ENCODE results near the gene SLC35D2.
"Not testable (repeated sequence)": the region's sequence is repeated elsewhere in the genome, so short reads cannot be mapped to it uniquely, and the experiment has no call there.

The SLC35D2 gene

DNA sequence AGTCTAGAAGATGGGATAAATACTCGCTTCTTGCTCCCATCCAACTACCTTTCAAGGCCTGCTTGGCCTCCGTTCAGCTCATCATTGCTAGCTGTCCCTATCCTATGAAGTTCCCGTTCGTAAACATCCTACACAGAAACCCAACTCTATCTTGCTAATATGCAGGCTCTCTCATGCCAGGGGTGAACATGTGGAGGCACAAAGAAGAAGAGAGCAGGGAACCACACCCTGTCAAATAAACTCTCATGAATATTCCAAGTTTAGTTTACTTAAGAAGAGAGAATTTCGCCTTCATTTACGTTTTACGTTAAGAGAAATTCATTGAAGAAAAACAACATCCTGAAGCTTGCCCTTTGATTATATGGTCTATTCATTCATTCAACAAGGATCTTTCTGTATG lies 73.7 kb downstream of the SLC35D2 start:
- H3K36me3 ChIP-seq (ENCODE audit: control insufficient read depth, insufficient read depth, low read length), result no peaks in the 10 kb centered on the region
- no peaks in the 10 kb centered on the region for H3K27me3 ChIP-seq (ENCODE audit: control insufficient read depth, insufficient read depth, low read length, poor library complexity, severe bottlenecking)
- WGBS, 2 experiments, result 96% methylated on average over 7 of the region's 7 CpGs
- H3K27ac ChIP-seq (ENCODE audit: insufficient read depth, low read depth, low read length, poor library complexity, severe bottlenecking), result no peak overlapping the region
- H3K9me3 ChIP-seq (ENCODE audit: control insufficient read depth, low read length), result no peaks in the 10 kb centered on the region
- H3K4me3 ChIP-seq (ENCODE audit: insufficient read depth, low read depth, low read length), result no peak overlapping the region
- no peaks in the 10 kb centered on the region for H3K4me1 ChIP-seq (ENCODE audit: control insufficient read depth, insufficient read depth, low read length)

DNA sequence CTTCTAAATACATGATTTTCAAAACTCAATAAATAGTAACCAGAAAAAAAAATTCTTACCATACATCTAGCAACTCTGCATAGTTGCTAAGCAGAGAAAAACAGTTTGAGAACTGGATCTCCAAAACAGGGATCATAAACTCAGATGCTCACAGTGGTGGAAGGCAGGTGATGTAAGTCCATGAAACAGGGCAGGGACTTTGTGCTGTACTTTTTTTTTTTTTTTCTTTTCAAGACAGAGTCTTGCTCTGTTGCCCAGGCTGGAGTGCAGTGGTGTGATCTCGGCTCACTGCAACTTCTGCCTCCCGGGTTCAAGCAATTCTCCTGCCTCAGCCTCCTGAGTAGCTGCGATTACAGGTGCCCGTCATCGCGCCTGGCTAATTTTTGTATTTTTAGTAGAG lies 76.6 kb downstream of the SLC35D2 start:
- not testable (repeated sequence) for H3K36me3 ChIP-seq (ENCODE audit: control insufficient read depth, insufficient read depth, low read length); H3K4me1 ChIP-seq (ENCODE audit: control insufficient read depth, insufficient read depth, low read length); H3K4me3 ChIP-seq (ENCODE audit: insufficient read depth, low read depth, low read length); H3K27me3 ChIP-seq (ENCODE audit: control insufficient read depth, insufficient read depth, low read length, poor library complexity, severe bottlenecking); H3K9me3 ChIP-seq (ENCODE audit: control insufficient read depth, low read length); H3K27ac ChIP-seq (ENCODE audit: insufficient read depth, low read depth, low read length, poor library complexity, severe bottlenecking)
- WGBS, 2 experiments, result 89 to 93% methylated on average over 6 of the region's 6 CpGs

DNA sequence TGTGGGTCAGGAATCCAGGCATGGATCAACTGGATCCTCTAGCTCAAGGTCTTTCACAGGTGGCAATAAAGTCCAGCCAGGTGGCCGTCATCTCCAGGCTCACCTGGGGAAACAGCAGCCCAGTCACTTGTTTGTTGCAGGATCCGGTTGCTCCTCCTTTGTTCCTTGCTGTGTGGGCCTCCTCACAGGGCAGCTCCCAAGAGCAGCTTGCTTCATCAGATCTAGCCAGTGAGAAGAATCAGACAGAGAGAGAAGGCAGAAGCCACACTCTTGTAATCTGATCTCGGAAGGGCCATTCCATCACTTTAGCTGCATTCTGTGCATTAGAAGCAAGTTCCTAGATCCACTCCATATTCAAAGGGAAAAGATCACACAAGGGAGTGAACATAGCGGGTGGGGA lies 78.3 kb downstream of the SLC35D2 start:
- Histone ChIP-seq H3K4me1 (ENCODE audit: control insufficient read depth, insufficient read depth, low read length) (no peaks in the 10 kb centered on the region), H3K9me3 (ENCODE audit: control insufficient read depth, low read length) (no peaks in the 10 kb centered on the region), H3K4me3 (ENCODE audit: insufficient read depth, low read depth, low read length) (no peak overlapping the region), H3K36me3 (ENCODE audit: control insufficient read depth, insufficient read depth, low read length) (no peaks in the 10 kb centered on the region), H3K27ac (ENCODE audit: insufficient read depth, low read depth, low read length, poor library complexity, severe bottlenecking) (no peak overlapping the region), H3K27me3 (ENCODE audit: control insufficient read depth, insufficient read depth, low read length, poor library complexity, severe bottlenecking) (no peaks in the 10 kb centered on the region)
- WGBS, 2 experiments, result 51 to 58% methylated on average over 3 of the region's 4 CpGs

DNA sequence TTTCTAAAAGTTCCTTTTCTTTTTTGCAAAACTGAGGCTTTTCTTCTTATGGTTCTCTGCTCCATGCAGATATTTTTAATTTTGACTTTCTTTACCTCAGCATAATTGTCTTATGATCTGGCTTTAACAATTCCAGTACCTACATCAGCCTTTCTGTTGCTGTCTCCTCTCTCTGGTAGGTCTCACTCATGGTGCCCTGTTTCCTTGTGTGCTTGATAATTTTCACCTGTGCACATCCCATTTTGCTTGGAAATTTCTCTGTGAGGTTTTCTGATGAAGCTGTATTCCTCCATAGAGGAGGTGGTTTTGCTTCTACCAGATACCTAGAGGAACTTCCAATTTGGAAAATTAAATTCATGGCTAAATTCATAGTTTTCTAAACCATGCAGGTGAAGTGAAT lies 79.3 kb downstream of the SLC35D2 start:
- Histone ChIP-seq H3K4me3 (ENCODE audit: insufficient read depth, low read depth, low read length) (no peak overlapping the region), H3K27me3 (ENCODE audit: control insufficient read depth, insufficient read depth, low read length, poor library complexity, severe bottlenecking) (no peaks in the 10 kb centered on the region), H3K9me3 (ENCODE audit: control insufficient read depth, low read length) (no peaks in the 10 kb centered on the region), H3K36me3 (ENCODE audit: control insufficient read depth, insufficient read depth, low read length) (no peaks in the 10 kb centered on the region), H3K27ac (ENCODE audit: insufficient read depth, low read depth, low read length, poor library complexity, severe bottlenecking) (no peak overlapping the region), H3K4me1 (ENCODE audit: control insufficient read depth, insufficient read depth, low read length) (no peaks in the 10 kb centered on the region)

DNA sequence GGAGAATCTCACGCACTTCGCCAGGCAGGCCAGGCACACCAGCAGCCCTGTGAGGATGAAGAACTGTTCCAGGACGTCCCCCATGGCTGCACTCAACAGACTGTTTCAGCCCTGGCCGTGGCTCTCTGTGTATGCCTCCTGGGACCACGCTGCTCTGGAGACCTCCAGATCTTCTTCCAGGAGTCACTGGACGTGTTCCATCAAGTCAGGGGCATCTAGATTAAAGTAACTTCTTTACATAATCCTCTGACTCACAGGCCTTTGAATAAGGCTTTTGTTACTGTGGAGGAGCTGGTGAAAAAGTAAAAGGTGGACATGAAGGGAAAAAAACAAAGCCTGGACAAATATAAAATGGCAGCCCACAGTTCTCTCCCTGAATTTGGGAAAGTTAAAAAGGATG lies 81.5 kb downstream of the SLC35D2 start, which contains the start of gene HSD17B3:
Gene HSD17B3, minus strand, starts transcription at position 156 of the 400 bp plus-strand sequence. Its CDS starts 72 bp downstream, at position 84.
- H3K4me3 ChIP-seq (ENCODE audit: insufficient read depth, low read depth, low read length), result no peak within 1 kb of the TSS
- H3K4me1 ChIP-seq (ENCODE audit: control insufficient read depth, insufficient read depth, low read length), result no peaks in the 10 kb centered on the region
- no peaks in the 10 kb centered on the region for H3K9me3 ChIP-seq (ENCODE audit: control insufficient read depth, low read length)
- H3K27me3 ChIP-seq (ENCODE audit: control insufficient read depth, insufficient read depth, low read length, poor library complexity, severe bottlenecking), result no peaks in the 10 kb centered on the region
- 90 to 94% methylated on average over 6 of the region's 6 CpGs for WGBS, 2 experiments
- no peaks in the 10 kb centered on the region for H3K36me3 ChIP-seq (ENCODE audit: control insufficient read depth, insufficient read depth, low read length)
- no peak within 1 kb of the TSS for H3K27ac ChIP-seq (ENCODE audit: insufficient read depth, low read depth, low read length, poor library complexity, severe bottlenecking)

DNA sequence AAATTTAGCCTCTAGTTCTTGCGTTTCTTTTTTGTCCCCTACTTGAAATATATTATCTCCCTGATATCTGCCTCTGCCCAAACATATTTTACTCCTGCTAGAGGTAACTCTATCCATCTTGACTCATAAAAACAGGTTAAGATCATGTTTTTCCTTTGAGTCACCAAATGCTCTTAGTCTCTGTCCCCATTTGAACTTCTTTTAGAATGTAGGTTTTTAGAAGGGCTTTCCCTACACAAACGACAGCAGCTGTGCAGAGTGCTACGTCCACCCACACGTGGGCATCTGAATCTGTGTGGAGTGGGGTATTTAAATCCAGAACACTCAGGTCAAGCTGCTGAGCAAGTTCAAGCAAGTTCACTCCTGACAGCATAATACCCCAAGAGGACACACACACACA lies 83.7 kb downstream of the SLC35D2 start:
- no peak overlapping the region for H3K4me3 ChIP-seq (ENCODE audit: insufficient read depth, low read depth, low read length)
- no peaks in the 10 kb centered on the region for H3K9me3 ChIP-seq (ENCODE audit: control insufficient read depth, low read length)
- no peak overlapping the region for H3K27ac ChIP-seq (ENCODE audit: insufficient read depth, low read depth, low read length, poor library complexity, severe bottlenecking)
- WGBS, 2 experiments, result 89 to 90% methylated on average over 4 of the region's 4 CpGs
- no peaks in the 10 kb centered on the region for H3K36me3 ChIP-seq (ENCODE audit: control insufficient read depth, insufficient read depth, low read length)
- H3K27me3 ChIP-seq (ENCODE audit: control insufficient read depth, insufficient read depth, low read length, poor library complexity, severe bottlenecking), result no peaks in the 10 kb centered on the region
- H3K4me1 ChIP-seq (ENCODE audit: control insufficient read depth, insufficient read depth, low read length), result no peaks in the 10 kb centered on the region

DNA sequence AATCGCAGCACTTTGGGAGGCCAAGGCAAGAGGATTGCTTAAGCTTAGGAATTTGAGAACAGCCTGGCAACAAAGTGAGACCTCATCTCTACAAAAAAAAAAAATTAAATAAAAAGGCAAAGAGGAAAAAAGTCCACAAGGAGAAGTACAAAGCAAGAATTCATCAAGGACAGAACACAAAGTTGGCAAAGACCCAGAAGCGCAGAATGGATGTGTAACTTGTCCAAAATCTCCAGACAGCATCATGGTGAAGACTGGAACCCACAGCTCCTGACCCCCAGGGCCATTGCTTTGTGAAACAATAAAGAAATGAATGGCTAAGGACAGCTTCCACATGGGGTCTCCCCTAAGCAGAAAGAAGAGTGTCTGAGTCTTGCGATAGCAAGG lies 89.4 kb downstream of the SLC35D2 start:
- no peaks in the 10 kb centered on the region for H3K27me3 ChIP-seq (ENCODE audit: control insufficient read depth, insufficient read depth, low read length, poor library complexity, severe bottlenecking)

DNA sequence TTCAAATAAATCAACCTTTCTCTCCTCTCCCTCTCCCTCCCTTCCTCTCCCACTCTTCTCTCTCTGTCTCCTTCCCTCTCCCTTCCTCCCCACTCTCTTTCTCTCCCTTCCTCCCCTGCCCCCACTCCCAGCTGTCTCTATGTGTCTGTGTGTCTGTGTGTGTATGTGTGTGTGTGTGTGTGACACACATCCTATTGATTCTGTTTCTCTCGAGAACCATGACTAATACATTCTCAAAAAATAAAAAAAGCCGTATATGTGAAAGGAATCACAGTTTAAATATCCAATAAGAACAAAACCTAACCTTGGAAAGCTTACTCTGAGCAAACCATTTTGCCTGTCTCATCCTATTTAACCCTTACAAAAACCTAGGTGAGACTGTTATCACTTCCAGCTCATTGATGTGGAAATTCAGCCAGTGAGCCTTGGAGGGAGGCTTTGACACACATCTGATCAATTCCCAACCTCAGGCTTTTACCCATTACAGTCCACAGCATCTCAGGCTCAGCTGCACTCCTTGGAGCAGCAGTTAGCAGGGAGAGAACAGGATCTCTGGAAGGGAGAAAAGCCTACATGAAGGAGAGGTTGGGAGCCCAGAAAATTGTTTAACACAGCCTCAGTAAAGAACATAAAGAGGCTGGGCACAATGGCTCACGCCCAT lies 89.9 kb downstream of the SLC35D2 start:
- WGBS, 2 experiments, result 73 to 74% methylated on average over 3 of the region's 3 CpGs
- H3K4me3 ChIP-seq (ENCODE audit: insufficient read depth, low read depth, low read length), result no peak overlapping the region
- no peak overlapping the region for H3K27ac ChIP-seq (ENCODE audit: insufficient read depth, low read depth, low read length, poor library complexity, severe bottlenecking)
- H3K9me3 ChIP-seq (ENCODE audit: control insufficient read depth, low read length), result no peaks in the 10 kb centered on the region
- H3K36me3 ChIP-seq (ENCODE audit: control insufficient read depth, insufficient read depth, low read length), result no peaks in the 10 kb centered on the region
- H3K4me1 ChIP-seq (ENCODE audit: control insufficient read depth, insufficient read depth, low read length), result peaks cover 7% of the 10 kb centered on the region
- H3K27me3 ChIP-seq (ENCODE audit: control insufficient read depth, insufficient read depth, low read length, poor library complexity, severe bottlenecking), result no peaks in the 10 kb centered on the region

More for the DNA sequence above, 89.4 kb downstream of the SLC35D2 start:
- Histone ChIP-seq H3K4me3 (ENCODE audit: insufficient read depth, low read depth, low read length) (no peak overlapping the region), H3K27ac (ENCODE audit: insufficient read depth, low read depth, low read length, poor library complexity, severe bottlenecking) (no peak overlapping the region), H3K4me1 (ENCODE audit: control insufficient read depth, insufficient read depth, low read length) (peaks cover 7% of the 10 kb centered on the region), H3K36me3 (ENCODE audit: control insufficient read depth, insufficient read depth, low read length) (no peaks in the 10 kb centered on the region), H3K9me3 (ENCODE audit: control insufficient read depth, low read length) (no peaks in the 10 kb centered on the region)
- WGBS, 2 experiments, result 95 to 99% methylated on average over 3 of the region's 3 CpGs

DNA sequence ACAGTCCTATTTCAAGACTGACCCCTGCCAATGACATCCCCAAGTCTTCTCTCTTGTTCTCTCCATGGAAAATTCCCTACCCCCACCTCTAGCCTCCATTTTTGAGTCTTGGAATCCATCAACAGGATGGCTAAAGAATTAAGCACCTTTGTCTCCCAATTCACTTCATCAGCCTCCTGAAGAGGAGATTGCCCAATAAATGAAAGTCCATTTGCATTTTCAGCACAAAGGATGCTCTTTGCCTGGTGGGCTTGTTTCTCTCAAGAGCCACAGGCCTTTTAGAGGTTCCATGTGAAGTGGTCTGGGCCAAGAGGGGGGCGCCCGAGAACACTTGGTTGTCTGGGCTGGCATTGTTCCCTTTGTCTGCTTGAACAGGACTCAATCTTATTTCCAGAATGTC lies 94.1 kb downstream of the SLC35D2 start:
- WGBS, 2 experiments, result 83 to 86% methylated on average over 2 of the region's 2 CpGs
- Histone ChIP-seq H3K4me1 (ENCODE audit: control insufficient read depth, insufficient read depth, low read length) (peaks cover 7% of the 10 kb centered on the region), H3K4me3 (ENCODE audit: insufficient read depth, low read depth, low read length) (no peak overlapping the region), H3K27me3 (ENCODE audit: control insufficient read depth, insufficient read depth, low read length, poor library complexity, severe bottlenecking) (no peaks in the 10 kb centered on the region), H3K27ac (ENCODE audit: insufficient read depth, low read depth, low read length, poor library complexity, severe bottlenecking) (peak overlapping the region; percentile 27), H3K36me3 (ENCODE audit: control insufficient read depth, insufficient read depth, low read length) (no peaks in the 10 kb centered on the region), H3K9me3 (ENCODE audit: control insufficient read depth, low read length) (no peaks in the 10 kb centered on the region)

DNA sequence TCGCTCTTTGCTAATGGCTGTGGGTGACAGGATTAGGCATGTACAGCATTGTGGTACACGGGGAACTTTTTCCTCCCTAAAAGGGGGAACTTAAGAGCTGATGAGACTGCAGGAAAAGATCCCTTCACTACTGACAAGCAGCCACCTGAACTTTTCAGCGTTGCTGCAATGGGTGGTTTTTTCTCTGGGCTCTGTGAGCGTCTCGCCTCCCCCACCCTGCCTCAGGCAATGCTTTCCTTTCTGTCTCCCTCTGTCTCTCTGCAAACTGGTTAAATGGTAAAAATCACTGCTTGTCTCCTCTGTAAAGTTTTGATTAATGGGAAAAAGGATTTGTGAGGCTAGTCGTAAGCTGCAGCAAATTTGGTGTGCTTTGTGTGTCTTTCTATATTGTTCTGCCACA lies 101.9 kb downstream of the SLC35D2 start:
- no peaks in the 10 kb centered on the region for H3K27me3 ChIP-seq (ENCODE audit: control insufficient read depth, insufficient read depth, low read length, poor library complexity, severe bottlenecking)
- no peaks in the 10 kb centered on the region for H3K4me1 ChIP-seq (ENCODE audit: control insufficient read depth, insufficient read depth, low read length)
- no peaks in the 10 kb centered on the region for H3K9me3 ChIP-seq (ENCODE audit: control insufficient read depth, low read length)
- WGBS, 2 experiments, result 87 to 89% methylated on average over 6 of the region's 6 CpGs
- H3K36me3 ChIP-seq (ENCODE audit: control insufficient read depth, insufficient read depth, low read length), result no peaks in the 10 kb centered on the region
- H3K4me3 ChIP-seq (ENCODE audit: insufficient read depth, low read depth, low read length), result no peak overlapping the region
- H3K27ac ChIP-seq (ENCODE audit: insufficient read depth, low read depth, low read length, poor library complexity, severe bottlenecking), result no peak overlapping the region

DNA sequence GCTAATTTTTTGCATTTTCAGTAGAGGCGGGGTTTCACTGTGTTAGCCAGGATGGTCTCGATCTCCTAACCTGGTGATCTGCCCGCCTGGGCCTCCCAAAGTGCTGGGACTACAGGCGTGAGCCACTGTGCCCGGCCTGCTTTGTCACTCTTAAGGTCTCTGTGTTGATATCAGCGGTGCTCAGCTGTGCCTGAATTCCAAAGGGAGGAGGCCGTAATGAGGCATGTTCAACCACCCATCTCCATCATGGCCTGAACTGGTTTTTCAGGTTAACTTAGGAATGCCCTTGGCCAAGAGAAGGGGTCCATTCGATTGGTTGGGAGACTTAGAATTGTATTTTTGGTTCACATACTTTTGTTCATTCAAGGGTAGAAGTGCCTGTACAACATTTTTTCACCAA lies 103.6 kb downstream of the SLC35D2 start:
- H3K36me3 ChIP-seq (ENCODE audit: control insufficient read depth, insufficient read depth, low read length), result no peaks in the 10 kb centered on the region
- H3K9me3 ChIP-seq (ENCODE audit: control insufficient read depth, low read length), result no peaks in the 10 kb centered on the region

More for the DNA sequence above, 103.6 kb downstream of the SLC35D2 start:
- no peaks in the 10 kb centered on the region for H3K4me1 ChIP-seq (ENCODE audit: control insufficient read depth, insufficient read depth, low read length)
- H3K27me3 ChIP-seq (ENCODE audit: control insufficient read depth, insufficient read depth, low read length, poor library complexity, severe bottlenecking), result no peaks in the 10 kb centered on the region
- WGBS, 2 experiments, result 94 to 95% methylated on average over 8 of the region's 8 CpGs
- H3K27ac ChIP-seq (ENCODE audit: insufficient read depth, low read depth, low read length, poor library complexity, severe bottlenecking), result no peak overlapping the region
- H3K4me3 ChIP-seq (ENCODE audit: insufficient read depth, low read depth, low read length), result no peak overlapping the region

Measured in ectodermal cell (in vitro differentiated cells).